Measurements from ENCODE around the gene ABCA4.

ABCA4 gene

DNA sequence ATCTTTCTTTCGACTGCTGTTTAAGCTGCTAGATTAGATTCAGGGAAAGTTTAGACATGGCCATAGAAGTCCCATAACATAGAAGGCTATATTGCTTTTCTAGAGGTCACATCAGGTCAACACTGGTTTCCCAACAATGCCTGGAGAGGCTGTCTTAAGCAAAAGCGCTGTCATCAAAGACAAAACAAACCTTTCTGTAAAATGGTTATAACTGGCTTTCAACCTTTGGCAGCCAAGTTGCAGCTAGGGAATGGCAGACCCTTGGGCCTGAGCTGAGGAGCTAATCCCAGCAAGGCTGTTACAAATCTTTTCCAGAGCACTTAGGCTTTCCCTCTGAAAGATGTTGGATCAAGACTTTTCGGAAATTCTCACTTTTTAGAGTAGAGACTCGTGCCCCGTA is 11.2 kb upstream of the ABCA4 start:
- H3K4me3 ChIP-seq (ENCODE audit: low read depth, low read length), result no peak overlapping the region
- TF ChIP-seq, protein P1, sequence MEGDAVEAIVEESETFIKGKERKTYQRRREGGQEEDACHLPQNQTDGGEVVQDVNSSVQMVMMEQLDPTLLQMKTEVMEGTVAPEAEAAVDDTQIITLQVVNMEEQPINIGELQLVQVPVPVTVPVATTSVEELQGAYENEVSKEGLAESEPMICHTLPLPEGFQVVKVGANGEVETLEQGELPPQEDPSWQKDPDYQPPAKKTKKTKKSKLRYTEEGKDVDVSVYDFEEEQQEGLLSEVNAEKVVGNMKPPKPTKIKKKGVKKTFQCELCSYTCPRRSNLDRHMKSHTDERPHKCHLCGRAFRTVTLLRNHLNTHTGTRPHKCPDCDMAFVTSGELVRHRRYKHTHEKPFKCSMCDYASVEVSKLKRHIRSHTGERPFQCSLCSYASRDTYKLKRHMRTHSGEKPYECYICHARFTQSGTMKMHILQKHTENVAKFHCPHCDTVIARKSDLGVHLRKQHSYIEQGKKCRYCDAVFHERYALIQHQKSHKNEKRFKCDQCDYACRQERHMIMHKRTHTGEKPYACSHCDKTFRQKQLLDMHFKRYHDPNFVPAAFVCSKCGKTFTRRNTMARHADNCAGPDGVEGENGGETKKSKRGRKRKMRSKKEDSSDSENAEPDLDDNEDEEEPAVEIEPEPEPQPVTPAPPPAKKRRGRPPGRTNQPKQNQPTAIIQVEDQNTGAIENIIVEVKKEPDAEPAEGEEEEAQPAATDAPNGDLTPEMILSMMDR (IDR thresholded peaks at IDR 0.05; ENCODE audit: borderline replicate concordance, insufficient read depth, low read depth, low read length), result no peak

GRCh38 chr1:94130851-94131595 is 10.1 kb upstream of the ABCA4 start:
- H3K4me3 ChIP-seq (ENCODE audit: low read depth, low read length), result no peak overlapping the region
- TF ChIP-seq, protein P1 (IDR thresholded peaks at IDR 0.05; ENCODE audit: borderline replicate concordance, insufficient read depth, low read depth, low read length), result no peak

- TF ChIP-seq, protein P1 (IDR thresholded peaks at IDR 0.05; ENCODE audit: borderline replicate concordance, insufficient read depth, low read depth, low read length), result no peak
- no peak overlapping the region for H3K4me3 ChIP-seq (ENCODE audit: low read depth, low read length)
These were observed 5.7 kb upstream of the ABCA4 start for GRCh38 chr1:94126651-94127050.

DNA sequence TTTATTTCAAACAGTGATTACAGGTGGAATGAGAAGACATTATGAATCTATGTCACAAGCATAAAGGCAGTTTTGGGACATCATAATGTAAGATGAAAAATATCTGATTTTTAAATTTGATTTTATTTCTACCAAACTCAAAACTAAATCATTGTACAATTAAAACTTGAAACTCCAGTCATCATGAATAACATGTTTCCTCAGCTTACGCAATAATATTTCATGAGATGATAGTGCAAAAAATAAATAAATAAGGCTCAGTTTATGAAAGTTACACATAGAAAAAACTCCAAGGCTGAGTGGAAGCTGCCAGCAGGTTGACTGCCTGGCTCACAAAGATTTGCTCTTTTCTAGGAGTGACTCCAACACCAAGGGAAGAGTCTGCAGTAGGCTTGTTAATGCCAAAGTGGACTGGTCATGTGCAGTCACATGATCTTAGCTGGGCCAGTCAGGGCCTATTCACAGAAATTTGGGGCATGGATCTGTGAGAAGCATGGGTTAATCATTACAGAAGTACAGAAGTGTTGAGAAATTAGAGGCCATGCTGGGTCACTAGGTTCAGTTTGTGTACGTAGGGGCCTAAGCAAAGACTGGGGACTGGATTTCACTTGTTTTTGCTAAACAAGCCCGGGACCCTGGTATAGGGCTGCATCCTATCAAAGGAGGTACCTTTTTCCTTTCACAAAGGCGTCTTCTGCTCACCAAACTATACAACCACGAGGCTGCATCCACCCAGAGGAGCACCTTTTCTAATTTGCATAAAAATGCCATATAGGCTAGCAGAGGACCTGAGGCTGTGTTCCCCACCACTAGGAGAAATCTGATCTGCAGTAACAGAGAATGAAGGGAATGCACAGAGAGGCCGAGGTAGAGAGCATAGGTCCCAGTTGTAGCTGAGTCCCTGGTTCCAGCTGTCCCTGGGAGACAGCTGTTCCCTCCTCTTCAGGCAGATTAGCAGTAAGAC is 4.9 kb upstream of the ABCA4 start:
- TF ChIP-seq, protein P1 (IDR thresholded peaks at IDR 0.05; ENCODE audit: borderline replicate concordance, insufficient read depth, low read depth, low read length), result no peak
- H3K4me3 ChIP-seq (ENCODE audit: low read depth, low read length), result no peak overlapping the region

GRCh38 chr1:94124538-94124937 is 3.6 kb upstream of the ABCA4 start:
- no peak overlapping the region for H3K4me3 ChIP-seq (ENCODE audit: low read depth, low read length)
- TF ChIP-seq, protein P1 (IDR thresholded peaks at IDR 0.05; ENCODE audit: borderline replicate concordance, insufficient read depth, low read depth, low read length), result no peak

DNA sequence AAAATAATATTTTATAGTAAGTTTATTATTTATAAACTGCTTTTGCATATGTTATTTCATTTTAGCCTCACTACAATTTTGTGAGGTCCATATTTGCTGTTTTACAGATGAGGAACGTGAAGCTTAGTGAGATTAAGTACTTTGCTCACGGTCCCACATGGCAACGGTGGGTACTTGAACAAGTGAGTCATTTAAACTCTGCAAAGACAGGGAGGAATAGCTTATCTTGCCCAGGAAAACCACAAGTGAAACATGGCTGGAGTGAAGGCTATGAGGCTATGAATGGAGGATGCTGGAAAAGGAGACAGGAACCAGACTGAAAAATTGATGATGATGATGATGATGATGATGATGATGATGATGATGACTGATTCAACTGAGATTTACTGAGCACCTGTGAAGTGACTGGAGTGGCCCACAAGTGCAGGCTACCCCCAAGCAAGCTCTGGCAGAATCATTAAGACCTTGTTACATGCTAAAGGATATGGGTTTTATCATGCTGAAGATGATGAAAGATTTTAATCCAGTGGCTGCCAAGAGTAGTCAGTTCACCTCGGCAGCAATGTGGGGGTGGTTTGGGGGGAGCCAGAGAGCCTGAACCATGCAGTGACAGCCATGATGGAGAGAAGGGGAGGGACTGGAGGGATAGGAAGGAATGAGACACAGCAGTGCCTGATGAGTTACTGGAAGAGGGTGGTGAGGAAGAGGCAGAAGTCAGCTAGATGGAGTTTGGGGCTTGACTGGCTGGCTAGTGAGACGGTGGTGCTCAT is 1.4 kb upstream of the ABCA4 start:
- no peak overlapping the region for H3K4me3 ChIP-seq (ENCODE audit: low read depth, low read length)
- TF ChIP-seq, protein P1 (IDR thresholded peaks at IDR 0.05; ENCODE audit: borderline replicate concordance, insufficient read depth, low read depth, low read length), result no peak
